ENCODE measurements around the gene SHLD2.
"Not testable (repeated sequence)": the region's sequence is repeated elsewhere in the genome, so short reads cannot be mapped to it uniquely, and the experiment has no call there.

Gene SHLD2

DNA sequence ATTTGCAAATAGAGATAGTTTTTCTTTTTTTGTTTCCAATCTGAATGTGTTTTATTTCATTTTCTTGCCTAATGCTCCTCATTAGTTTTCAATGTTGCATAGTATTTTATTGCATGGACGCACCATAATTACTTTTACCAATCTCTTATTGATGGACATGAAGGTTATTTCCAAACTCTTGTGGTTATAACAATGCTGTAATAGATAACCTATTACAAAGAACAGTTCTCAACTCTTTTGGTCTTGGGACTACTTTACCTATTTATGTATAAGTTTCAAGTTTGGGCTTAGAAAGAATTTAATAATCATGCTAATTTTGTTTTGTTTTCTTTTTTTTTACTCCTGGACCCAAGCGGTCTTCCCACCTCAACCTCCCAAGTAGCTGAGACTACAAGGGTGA, 7.0 kb downstream of the SHLD2 start (continued):
- TF ChIP-seq, protein P1, sequence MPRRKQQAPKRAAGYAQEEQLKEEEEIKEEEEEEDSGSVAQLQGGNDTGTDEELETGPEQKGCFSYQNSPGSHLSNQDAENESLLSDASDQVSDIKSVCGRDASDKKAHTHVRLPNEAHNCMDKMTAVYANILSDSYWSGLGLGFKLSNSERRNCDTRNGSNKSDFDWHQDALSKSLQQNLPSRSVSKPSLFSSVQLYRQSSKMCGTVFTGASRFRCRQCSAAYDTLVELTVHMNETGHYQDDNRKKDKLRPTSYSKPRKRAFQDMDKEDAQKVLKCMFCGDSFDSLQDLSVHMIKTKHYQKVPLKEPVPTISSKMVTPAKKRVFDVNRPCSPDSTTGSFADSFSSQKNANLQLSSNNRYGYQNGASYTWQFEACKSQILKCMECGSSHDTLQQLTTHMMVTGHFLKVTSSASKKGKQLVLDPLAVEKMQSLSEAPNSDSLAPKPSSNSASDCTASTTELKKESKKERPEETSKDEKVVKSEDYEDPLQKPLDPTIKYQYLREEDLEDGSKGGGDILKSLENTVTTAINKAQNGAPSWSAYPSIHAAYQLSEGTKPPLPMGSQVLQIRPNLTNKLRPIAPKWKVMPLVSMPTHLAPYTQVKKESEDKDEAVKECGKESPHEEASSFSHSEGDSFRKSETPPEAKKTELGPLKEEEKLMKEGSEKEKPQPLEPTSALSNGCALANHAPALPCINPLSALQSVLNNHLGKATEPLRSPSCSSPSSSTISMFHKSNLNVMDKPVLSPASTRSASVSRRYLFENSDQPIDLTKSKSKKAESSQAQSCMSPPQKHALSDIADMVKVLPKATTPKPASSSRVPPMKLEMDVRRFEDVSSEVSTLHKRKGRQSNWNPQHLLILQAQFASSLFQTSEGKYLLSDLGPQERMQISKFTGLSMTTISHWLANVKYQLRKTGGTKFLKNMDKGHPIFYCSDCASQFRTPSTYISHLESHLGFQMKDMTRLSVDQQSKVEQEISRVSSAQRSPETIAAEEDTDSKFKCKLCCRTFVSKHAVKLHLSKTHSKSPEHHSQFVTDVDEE (CRISPR knock-in tag; IDR thresholded peaks at IDR 0.05): no peak
- TF ChIP-seq CSDC2 (CRISPR knock-in tag; IDR thresholded peaks at IDR 0.05): no peak

DNA sequence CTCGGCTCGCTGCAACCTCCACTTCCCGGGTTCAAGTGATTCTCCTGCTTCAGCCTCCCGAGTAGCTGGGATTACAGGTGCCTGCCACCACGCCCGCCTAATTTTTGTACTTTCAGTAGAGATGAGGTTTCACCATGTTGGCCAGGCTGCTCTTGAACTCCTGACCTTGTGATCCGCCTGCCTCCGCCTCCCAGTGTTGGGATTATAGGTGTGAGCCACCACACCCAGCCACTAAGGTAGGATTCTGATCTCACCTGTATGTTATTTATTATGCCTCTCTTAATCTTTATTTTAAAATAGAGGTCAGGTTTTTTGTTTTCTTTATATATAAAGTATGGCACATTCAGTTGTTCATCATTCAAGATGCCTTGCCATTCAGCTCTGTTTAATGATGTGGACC, 9.7 kb downstream of the SHLD2 start:
- ATAC-seq: not testable (repeated sequence)

DNA sequence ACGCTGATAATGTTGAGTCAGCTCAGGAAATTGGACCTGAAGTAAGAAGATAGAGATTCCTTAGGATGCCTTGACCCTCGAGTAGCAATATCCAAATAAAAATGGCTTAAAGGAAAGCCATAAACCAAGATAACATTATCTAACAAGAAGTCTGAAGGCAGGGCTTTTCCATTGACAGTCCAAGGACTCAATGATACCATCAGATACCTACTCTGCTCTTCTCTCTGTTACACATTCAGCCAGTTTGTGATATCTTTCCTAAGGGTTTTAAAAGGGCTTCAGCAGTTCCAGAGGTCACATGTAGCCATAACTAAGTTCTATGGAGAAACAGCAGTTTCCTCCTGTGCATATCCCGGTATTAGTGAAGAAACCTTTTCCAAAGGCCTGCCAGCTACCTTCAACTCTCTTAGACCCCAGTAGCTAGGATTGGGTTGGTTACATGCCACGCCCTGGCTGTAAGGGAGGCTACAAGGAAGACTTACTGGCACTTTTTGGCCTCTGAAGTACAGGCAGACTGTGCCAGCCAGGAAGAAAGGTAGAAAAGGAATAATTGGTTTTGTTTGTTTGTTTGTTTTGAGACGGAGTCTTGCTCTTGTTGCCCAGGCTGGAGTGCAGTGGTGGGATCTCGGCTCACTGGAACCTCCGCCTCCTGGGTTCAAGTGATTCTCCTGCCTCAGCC, 10.6 kb downstream of the SHLD2 start:
- TF ChIP-seq ZNF8 (CRISPR knock-in tag; IDR thresholded peaks at IDR 0.05) (no peak), TCF4 (CRISPR knock-in tag; IDR thresholded peaks at IDR 0.05; ENCODE audit: borderline replicate concordance) (no peak), ARNTL (CRISPR knock-in tag; IDR thresholded peaks at IDR 0.05; ENCODE audit: borderline replicate concordance, low read depth) (no peak), GLIS3 (CRISPR knock-in tag; IDR thresholded peaks at IDR 0.05) (no peak), RARB (CRISPR knock-in tag; IDR thresholded peaks at IDR 0.05) (no peak)
- TF ChIP-seq, protein P2, sequence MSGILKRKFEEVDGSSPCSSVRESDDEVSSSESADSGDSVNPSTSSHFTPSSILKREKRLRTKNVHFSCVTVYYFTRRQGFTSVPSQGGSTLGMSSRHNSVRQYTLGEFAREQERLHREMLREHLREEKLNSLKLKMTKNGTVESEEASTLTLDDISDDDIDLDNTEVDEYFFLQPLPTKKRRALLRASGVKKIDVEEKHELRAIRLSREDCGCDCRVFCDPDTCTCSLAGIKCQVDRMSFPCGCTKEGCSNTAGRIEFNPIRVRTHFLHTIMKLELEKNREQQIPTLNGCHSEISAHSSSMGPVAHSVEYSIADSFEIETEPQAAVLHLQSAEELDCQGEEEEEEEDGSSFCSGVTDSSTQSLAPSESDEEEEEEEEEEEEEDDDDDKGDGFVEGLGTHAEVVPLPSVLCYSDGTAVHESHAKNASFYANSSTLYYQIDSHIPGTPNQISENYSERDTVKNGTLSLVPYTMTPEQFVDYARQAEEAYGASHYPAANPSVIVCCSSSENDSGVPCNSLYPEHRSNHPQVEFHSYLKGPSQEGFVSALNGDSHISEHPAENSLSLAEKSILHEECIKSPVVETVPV (CRISPR knock-in tag; IDR thresholded peaks at IDR 0.05): no peak
- no peak for ATAC-seq

DNA sequence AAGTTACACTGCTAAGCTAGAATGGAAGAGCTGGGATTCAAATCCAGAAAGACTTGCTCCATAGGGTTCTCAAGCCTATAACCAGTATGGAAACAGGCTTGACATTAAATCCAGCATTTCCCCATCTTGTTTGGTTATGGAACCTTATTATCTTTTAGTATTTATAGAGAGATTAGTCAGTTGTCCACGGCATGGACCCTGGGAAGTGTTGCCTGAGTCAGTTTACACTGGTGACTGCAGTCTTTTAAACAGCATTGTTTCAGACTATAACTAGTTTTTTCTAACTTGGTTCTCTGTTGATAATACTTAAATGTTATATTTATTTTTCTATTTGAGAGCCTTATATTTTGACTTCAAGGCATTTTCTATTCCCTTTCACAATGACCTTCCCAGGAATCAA, 23.1 kb downstream of the SHLD2 start:
- ATAC-seq: not testable (repeated sequence)

DNA sequence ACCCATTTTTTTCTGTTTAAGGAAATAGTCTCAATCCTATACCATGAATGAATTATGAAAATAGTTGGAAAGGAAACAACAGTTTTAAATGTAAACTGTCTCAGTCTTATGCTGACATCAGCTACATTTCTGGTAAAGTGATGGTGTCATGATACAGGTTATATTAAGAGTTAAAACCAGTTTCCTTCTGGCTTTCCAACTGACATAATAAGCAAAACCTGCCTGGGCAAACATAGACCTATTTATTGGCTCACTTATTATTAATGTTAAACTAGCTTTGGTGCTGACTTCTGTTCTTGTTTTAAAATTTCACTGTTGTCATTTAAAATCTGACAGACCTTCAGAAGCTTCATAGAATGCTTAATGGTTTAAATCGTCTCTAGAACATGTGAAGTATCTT, 24.0 kb downstream of the SHLD2 start:
- ATAC-seq: not testable (repeated sequence)

DNA sequence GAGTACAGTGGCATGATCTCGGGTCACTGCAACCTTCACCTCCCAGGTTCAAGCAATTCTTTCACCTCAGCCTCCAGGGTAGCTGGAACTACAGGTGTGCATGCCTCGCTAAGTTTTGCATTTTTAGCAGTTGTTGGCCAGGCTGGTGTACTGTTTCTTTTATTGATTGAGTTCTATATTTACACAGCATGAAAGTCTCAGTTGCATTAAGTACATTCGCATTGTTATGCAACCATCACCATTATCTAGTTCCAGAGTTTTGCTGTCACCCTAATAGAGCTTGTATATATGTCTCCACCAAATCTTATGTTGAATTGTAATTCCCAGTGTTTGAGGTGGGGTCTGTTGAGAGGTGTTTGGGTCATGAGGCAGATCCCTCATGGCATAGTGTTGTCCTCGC, 28.3 kb downstream of the SHLD2 start:
- not testable (repeated sequence) for ATAC-seq

DNA sequence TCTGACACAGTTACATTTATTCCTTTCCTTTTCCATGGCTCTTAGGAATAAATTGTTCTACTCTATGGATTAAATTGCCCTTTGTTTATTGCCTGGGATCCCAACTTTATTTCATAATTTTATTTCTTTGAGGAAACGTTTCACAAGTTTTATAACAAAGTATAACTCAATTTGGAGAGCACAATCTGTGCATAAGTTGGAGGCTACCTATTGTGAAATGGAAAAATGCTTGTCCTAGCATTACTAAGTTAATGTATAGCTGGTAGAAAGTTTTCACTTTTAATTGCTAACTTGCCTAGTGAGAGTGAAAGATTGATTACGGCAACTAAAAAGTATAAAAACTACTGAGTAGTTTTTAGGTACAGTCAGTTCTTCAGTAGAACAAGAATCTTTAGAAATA, 32.0 kb downstream of the SHLD2 start:
- not testable (repeated sequence) for ATAC-seq

DNA sequence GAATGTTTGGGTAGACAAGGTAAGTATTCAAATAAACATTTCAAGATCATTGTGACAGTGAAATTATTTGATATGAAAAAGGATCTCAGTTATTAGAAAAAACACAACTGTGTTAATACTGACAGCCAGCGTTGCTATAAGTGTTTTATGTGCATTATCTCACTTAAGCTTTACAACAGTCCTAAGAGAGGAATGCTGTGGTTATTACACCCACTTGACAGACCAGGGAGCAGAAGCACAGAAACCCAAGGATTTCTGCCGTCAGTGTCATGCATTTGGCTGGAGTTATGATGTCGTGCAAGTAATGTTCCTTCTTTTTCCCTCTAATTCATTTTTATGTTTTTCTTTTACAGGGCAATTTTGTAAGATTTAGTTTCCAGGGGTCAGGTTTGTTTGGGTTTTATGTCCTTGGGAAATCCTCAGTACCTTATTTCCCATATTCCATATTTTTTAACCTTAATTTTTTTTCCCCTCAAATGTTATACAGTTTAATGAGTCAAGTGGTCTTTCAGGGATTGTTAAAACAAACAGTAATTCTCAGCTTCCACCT, 32.7 kb downstream of the SHLD2 start:
- not testable (repeated sequence) for ATAC-seq

DNA sequence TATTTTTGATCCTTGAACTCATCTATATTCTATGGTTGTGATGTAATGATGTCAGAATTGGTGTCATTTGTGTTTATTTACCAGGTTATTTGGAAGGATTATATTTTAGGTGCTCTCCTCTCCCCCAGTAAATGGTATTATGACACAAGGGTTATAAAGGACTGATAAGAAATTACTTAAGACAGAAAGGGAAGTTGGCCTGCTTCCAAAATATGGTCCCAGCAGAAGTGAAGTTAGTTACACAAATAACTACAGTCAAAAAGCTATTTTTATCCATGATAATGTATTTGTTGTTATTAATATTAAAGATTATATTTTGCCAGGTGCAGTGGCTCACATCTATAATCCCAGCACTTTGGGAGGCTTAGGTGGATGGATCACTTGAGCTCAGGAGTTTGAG, 37.2 kb downstream of the SHLD2 start:
- ATAC-seq: not testable (repeated sequence)

DNA sequence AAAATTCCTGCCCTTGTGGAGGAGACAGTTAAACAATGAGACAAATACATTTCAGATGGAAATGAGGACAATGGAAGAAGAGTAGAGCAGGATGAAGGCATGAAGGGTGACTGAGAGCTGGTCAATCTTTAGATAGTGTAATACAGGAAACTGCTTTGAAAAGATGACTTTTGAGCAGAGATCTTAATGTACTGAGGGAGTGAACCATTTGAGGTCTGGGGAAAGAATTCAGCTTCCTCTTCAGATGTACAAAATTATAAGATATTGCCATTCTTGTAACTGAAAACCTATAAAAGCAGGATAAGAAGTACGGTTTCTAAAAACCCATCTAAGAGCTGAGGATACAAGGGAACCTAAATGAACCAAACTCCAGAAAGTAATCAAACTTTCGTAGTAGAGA, 38.9 kb downstream of the SHLD2 start:
- ATAC-seq: not testable (repeated sequence)

DNA sequence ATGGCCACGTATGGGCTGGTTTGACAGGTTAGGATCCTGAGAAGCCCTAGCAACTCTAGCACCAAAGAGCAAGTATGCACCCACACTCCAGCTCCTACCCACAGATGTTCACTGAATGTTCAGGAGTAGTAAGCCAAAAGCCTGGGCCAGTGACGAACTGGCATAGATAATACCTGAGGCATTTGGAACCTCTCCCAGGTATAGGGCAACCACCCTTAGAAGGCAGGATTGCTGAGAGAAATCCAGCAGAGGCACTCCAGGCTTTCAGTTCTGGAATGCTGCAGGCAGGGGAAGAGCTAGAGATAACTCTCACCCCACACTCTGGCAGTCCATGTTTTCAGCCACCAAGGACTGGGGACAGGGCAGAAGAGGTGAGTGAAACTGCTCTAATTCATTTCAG, 39.4 kb downstream of the SHLD2 start:
- not testable (repeated sequence) for ATAC-seq

DNA sequence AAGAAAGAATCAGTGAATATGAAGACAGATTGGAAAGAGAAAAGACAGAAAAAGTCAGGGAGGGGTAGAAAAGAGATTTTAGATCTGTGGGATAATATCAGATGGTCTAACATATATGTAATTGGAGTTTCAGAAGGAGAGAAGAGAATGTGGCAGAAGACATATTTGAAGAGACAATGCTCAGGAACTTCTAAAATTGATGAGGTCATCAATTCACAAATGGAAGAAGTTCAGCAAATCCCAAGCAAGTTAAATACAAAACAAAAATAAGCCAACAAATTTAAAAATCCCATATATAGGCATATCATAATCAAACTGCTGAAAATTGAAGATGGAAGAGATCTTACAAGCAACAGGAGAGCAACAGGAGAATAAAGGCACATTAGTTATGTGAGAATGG, 42.5 kb downstream of the SHLD2 start:
- not testable (repeated sequence) for ATAC-seq

DNA sequence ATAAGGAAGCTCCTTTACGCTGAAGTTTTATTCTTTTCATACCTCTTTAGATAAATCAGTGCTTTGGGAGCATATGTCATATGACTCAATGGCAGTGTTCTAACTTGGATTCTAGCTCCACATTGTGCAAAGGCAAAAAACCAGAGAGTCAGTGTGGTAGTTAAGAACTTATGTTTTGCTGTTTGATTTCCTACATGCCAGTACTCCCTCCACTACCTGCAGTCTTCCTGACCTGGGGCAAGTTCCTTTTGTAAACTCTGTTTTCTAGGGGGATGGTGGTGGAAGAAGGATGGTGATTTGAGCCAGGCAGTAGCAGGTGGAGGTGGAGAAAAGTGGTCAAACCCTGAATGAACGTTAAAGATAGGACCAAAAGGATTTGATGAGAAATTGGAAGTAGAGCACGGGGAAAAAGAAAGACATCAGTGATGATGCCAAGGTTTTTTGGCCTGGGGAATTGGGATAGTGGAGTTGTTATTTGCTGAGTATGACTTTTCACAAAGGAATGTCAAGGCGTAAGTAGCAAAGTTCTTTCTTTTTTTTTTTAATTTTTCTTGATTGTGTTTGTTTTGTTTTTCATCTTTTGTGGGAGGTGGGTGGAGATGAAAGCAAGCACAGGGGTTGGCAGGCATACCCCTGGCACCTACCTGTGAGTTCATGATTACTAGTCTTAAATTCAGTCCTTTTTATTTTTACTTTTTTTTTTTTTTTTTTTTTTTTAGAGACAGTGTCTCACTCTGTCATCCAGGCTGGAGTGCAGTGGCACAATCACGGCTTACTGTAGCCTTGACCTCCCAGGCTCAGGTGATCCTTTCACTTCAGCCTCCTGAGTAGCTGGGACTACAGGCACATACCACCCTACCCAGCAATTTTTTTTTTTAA, 47.5 kb downstream of the SHLD2 start:
- peak; percentile 65 for ATAC-seq

DNA sequence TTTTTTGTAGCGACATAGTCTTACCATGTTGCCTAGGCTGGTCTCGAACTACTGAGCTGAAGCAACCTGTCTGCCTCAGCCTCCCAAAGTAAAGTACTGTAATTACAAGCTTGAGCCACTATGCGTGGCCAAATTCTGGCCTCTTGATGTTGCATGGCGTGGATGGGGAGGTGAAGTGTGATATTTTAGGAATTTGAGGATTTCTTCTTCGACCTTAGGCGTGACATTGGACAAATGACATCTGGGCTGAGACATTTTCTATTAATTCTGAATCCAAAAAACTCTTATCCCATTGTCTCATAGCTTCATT, 48.1 kb downstream of the SHLD2 start:
- ATAC-seq: 0 out of 3 replicates have a peak, but pooled peaks have one; percentile 16

DNA sequence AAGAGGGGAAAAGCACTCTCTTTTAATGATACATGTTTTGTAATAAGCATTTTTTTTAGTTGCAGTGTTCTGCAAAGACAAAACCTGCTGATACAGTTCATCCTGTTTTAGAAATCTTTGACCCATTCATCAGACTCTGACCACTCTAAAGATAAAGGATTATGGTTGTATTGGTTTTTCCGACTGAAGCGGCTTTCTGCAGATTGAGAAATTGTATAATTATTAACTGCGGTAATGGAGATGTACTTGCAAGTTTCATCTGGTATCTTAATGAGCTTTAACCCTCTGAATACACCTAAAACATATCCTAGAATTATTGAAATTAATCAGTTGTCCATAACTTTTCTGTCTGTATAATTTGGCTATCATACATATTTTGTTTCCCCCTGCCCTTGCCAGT, 50.6 kb downstream of the SHLD2 start:
- ATAC-seq: not testable (repeated sequence)

DNA sequence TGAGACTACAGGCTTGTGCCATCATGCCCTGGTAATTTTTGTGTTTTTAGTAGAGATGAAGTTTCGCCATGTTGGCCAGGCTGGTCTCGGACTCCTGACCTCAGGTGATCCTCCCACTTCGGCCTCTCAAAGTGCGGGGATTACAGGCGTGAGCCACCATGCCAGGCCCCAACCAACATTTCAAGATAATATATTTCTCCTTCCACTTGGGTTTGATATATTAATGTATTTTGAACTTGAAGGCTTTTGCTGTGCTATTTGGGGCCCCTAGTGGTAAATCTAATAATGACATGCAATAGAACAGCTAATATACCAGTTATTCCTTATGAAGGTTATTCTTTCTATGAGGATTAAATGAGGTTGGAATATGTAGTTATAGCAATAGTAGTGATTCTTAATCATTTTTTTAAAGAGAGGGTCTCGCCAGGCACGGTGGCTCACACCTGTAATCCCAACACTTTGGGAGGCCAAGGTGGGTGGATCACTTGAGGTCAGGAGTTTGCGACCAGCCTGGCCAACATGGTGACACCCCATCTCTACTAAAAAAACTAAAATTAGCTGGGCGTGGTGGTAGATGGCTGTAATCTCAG, 54.1 kb downstream of the SHLD2 start:
- ATAC-seq: peak; percentile 85

DNA sequence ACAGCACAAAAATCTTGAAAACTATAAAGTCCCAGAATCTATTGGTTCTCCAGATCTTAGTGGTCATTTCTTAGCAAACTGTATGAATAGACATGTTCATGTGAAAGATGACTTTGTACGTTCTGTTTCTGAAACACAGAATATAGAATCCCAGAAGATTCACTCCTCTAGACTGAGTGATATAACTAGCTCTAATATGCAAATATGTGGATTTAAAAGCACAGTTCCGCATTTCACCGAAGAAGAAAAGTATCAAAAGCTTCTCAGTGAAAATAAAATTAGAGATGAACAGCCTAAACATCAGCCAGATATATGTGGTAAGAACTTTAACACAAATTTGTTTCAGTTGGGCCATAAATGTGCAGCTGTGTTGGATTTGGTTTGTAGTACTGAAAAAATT, 56.5 kb downstream of the SHLD2 start:
- ATAC-seq: not testable (repeated sequence)

Data from SK-N-SH treated with all-trans-retinoic acid at 6 μM for 48 hours (cell line).